Astrocyte of the spinal cord (primary cell): ENCODE results near the gene SLC22A23.

Experiments
- DNase-seq: peaks from one replicate; pipeline ENCODE4 v3.0.0; 2011; ENCODE audit warnings: low read depth, low spot score
- H3K4me3 ChIP-seq: 2 replicates; pipeline ENCODE4 v1.5.1; 2011; ENCODE audit warnings: low read depth, mild to moderate bottlenecking, low read length, moderate library complexity
- CTCF ChIP-seq: IDR thresholded peaks from 2 replicates; pipeline ENCODE4 v1.5.1; 2012; ENCODE audit warnings: low read depth, mild to moderate bottlenecking, low read length, inconsistent platforms
- in situ Hi-C: cut with HindIII; loops from 2 replicates; pipeline ENCODE4 v1.10.0; 2017; ENCODE audit warnings: low sequenced_read_pairs

Gene SLC22A23

DNA sequence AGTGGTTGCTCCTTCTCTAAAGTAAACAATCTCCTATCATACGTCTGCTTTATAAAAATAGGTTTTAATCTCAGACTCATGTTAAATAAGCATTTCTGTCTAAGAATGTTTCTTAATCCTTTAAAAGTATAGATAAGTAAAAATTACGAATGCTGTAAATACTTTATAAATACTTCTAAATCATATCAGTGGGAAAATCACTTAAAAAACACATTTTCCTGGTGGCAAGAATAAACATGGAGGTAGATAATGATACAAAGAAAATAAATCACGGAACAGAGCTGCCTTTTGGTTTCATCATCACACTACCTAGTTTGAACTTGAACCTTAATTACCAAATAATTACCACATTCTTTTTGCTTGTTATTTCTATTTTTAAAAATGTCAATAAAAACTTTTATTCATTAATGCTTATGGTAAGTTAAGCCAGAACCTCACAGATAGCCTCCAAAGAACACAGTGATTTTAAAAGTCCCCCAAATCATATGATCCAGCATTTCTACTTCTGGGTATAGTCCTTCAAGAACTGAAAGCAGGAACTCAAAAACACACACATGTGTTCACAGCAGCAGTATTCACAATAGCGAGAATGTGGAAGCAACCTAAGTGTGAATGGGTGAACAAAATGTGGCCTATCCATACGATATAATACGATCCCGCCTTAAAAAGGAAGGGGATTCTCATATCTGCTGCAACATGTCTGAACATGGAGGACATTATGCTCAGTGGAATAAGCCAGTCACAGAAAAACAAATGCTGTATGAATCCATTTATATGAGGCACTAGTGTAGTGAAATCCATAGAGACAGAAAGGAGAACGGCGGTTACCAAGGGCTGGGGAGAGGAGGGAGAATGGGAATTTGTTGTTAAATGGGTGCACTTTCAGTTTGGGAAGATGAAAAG is 72.4 kb downstream of the SLC22A23 start:
- no peak for DNase-seq
- in situ Hi-C loops, result no loop called here
- no peak for TF ChIP-seq CTCF
- H3K4me3 ChIP-seq, result no peak overlapping the region

GRCh38 chr6:3383525-3383924 is 73.3 kb downstream of the SLC22A23 start:
- H3K4me3 ChIP-seq, result no peak overlapping the region
- TF ChIP-seq CTCF, result no peak
- in situ Hi-C loops, result no loop called here
- peak; percentile 54 for DNase-seq

DNA sequence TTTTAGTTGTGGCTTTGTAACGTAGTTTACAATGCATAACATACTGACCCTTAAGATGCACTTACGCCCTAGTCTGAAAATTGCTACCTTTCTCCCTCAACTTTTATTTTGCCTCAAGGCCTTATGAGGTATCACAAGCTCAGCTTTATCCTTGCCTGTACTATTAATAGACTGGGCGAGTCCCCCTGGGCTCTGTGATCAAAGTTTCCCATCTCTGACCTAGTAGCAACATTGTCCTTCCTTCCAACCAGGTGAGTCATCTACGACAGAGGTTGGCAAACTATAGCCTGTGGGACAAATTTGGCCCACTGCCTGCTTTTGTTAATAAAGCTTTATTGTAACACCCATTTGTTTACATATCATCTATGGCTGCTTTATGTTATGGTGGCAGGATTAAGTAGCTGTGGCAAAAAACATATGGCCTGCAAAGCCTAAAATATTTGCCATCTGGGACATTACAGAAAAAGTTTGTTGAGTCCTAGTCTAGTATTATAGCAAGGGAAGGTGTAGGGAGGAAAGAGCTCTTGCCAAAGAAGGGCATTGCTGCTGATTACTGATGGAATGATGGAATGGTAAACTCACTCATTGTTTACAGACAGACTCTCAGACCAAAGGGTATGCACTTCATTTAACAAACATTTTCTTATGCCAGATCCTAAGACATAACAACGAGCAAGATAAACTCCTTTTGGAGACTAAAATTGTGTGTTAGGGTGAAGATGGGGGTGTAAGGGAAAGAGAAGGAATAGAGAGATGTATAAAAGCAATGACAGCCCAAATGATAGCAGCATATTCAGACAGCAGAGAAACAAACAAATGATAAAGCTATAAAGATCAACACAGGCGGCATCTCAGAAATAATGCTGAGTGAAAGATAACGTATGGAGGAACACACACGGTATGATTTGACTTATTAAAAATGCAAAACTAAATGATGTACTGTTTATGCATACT is 74.2 kb downstream of the SLC22A23 start:
- in situ Hi-C loops, result no loop called here
- TF ChIP-seq CTCF, result no peak
- no peak overlapping the region for H3K4me3 ChIP-seq
- peak; percentile 29 for DNase-seq

DNA sequence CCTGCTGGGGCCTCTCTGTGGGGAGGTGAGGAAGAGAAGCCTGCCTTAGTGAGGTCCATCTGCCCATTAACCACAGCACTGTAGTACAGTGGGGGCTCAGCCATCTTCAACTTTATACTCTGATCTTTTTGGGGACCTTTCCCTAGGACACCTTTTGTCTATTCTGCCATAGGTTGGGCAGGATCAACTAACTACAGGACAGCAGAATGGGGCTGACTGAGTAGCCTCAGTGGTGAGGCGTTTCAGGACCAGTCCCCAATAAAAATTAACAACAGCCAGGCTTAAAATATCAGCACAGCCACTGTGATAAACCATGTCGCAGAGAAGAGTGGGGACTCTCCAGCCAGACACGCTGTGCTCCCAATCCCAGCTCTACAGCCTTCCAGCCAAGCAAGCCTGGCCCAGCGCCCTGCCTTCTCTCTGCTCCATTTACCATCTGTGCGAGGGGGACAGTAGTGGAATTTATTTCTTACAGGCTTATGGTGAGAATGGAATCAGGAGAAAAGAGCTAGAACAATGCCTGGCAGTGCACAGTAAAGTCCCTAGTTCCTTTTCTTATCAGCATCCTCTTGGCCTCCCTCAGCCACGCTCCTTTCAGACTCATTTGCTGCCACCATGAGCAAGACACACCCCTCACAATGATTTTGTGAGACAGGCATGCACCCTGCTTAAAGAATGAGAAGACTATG is 75.5 kb downstream of the SLC22A23 start:
- in situ Hi-C loops, result no loop called here

DNA sequence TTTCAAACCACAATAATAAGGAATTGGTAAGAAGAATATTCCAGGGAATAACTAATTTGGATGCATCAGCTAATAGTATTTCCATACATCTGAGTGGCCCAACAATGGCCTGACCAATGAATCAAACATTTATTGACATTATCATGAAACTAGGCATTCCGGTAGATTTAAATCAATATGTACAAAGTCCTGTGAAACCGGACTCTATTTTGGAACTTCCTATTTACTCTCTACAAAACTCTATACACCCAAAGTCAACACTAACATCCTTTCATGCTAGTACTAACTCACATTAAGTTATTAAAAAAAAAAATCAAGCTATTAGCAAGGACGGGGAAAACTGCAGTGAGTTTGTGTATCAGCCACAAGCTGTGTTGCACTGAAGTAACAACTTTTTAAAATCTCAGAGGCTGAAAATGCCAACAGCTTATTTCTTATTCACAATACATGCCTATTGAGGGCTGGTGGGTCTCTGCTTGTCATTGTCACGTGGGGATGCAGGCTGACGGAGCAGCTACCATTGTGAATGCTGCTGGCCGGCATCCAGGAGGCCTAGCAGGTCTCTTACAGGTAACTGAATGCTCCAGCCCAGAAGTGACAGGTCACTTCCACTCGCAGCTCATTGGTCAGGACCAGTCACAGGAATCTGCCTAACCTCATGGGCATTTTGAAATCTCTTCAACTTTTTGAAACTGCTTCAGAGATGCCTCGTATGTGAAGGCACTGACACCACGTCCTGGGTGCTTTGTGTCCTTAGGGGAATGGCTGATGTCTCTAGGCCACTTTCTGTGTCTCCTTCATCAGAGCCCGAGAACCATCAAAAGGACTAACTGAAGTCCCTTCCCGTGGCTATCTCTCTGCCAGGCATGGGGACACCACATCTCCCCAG is 76.3 kb downstream of the SLC22A23 start:
- no peak for DNase-seq
- in situ Hi-C loops, result no loop called here
- no peak for TF ChIP-seq CTCF
- no peak overlapping the region for H3K4me3 ChIP-seq

More for the DNA sequence above, 75.5 kb downstream of the SLC22A23 start:
- no peak for TF ChIP-seq CTCF
- DNase-seq, result no peak
- H3K4me3 ChIP-seq, result no peak overlapping the region
